Activated T-helper 2 cell treated with anti-CD3 and anti-CD28 coated beads, Interferon-gamma antibody, Interleukin-2, Interleukin-4, amounts not matched to agents 10 μg/mL and 5 μg/mL and 100 μg/mL, durations not matched to agents 14 hours and 24 hours and 36 hours (primary cell): ENCODE results near the gene EWSR1. TPM values are rescaled to one million over a fixed set of nuclear protein-coding genes. Genes with fewer than 3 reads are reported as not detected.

Experiments used
- DNase-seq: peaks from one replicate; pipeline ENCODE4 v3.0.0; 2021; ENCODE audit warnings: low spot score
- H3K27ac Mint-ChIP-seq: one replicate; pipeline ENCODE4 v1.8.0; 2021; ENCODE audit warnings: mixed read lengths
- H3K27me3 Mint-ChIP-seq: one replicate; pipeline ENCODE4 v1.8.0; 2021; ENCODE audit warnings: low read depth, mixed read lengths
- H3K36me3 Mint-ChIP-seq: one replicate; pipeline ENCODE4 v1.8.0; 2021; ENCODE audit warnings: low read depth, mixed read lengths
- H3K4me1 Mint-ChIP-seq: one replicate; pipeline ENCODE4 v1.8.0; 2021; ENCODE audit warnings: low read depth, mixed read lengths
- H3K4me3 Mint-ChIP-seq: one replicate; pipeline ENCODE4 v1.8.0; 2021; ENCODE audit warnings: low read depth, mild to moderate bottlenecking, moderate library complexity, mixed read lengths
- H3K9me3 Mint-ChIP-seq: one replicate; pipeline ENCODE4 v1.8.0; 2021; ENCODE audit warnings: mixed read lengths
- intact Hi-C: fragments of 100-400 bp; cut with micrococcal nuclease; formaldehyde crosslinking; loops from one replicate; pipeline ENCODE4 v1.15.1; 2023
- total RNA-seq: library from RNA; stranded (reverse); gene quantifications from 2 replicates; pipeline ENCODE4 v1.2.3, GENCODE V29; 2022

EWSR1 gene
- total RNA-seq, 1 donor from 2014 or later, result 436 TPM

DNA sequence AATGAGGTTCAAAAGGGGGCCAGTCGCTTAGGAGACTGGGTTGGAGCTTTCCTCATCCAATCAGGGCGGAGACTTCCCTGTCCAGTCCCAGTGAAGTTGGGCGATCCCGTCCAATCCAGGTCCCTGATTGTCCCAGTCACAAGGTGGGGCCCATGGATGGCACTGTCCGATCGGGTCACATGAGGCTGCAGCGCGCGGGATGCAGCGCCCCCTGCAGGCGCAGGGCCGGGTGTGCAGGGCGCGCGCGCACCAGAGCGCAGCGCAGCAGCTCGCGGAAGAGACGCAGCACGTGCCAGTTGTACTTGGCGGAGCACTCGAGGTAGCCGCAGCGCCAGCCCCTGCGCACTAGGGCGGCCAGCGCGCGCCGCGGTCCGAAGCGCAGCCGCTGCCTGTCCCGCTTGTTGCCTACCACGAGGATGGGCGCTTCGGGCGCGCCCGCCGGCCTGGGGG, 45.1 kb downstream of the EWSR1 start:
- intact Hi-C loops, result loop anchor here (5.0 kb wide), 1 partner anchor 41 kb away; no protein-coding TSS in a partner anchor
- Mint-ChIP-seq H3K4me1 (peaks cover 21% of the 10 kb centered on the region), H3K4me3 (no peak overlapping the region), H3K27ac (no peak overlapping the region), H3K27me3 (peaks cover 43% of the 10 kb centered on the region), H3K9me3 (no peaks in the 10 kb centered on the region), H3K36me3 (no peaks in the 10 kb centered on the region)
- no peak for DNase-seq

DNA sequence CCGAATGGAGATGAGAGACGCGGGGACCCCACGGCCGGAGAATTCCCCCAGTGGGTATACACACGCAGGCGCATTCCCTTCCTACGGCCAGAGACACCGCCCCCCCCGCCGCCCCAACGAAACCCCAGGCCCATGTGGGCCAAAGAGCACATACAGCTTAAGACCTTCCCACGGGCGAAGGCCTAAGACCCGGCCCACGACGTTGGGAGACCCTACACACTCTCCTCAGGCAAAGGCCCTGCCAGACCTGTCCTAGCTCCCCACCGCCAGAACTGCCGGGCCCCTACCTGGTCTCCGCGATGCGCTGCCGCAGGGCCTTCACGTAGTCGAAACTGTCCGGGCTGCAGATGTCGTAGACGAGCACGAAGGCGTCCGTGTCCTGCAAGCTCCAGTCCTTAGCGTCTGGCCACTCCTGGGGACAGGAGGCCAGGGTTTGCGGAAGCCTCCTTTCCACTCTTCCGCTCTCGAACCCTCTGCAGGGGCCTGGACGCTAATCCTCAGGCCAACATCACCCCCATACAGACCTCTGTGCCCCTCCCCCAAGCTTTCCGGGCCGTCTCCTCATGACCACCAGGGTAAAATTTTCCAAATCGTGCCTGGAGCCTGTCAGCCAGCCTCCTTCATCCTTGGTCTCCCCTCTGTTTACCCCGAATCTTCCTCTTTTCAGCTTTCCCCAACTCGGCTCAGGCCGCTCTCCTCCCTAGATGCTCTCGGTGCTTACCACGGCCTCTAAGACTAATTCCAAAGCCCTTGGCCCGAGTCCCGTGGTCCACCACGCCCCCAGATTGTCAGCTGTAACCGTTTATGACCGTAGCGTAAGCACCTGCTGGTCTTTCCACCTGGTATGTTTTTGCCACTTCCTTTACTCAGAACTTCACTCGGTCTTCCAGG, 45.8 kb downstream of the EWSR1 start:
- H3K27me3 Mint-ChIP-seq, result peaks cover 43% of the 10 kb centered on the region
- intact Hi-C loops, result loop anchor here (5.0 kb wide), 1 partner anchor 42 kb away; no protein-coding TSS in a partner anchor
- peaks cover 19% of the 10 kb centered on the region for H3K4me1 Mint-ChIP-seq
- no peaks in the 10 kb centered on the region for H3K9me3 Mint-ChIP-seq
- no peak overlapping the region for H3K4me3 Mint-ChIP-seq
- no peak for DNase-seq
- H3K27ac Mint-ChIP-seq, result no peak overlapping the region
- H3K36me3 Mint-ChIP-seq, result no peaks in the 10 kb centered on the region

DNA sequence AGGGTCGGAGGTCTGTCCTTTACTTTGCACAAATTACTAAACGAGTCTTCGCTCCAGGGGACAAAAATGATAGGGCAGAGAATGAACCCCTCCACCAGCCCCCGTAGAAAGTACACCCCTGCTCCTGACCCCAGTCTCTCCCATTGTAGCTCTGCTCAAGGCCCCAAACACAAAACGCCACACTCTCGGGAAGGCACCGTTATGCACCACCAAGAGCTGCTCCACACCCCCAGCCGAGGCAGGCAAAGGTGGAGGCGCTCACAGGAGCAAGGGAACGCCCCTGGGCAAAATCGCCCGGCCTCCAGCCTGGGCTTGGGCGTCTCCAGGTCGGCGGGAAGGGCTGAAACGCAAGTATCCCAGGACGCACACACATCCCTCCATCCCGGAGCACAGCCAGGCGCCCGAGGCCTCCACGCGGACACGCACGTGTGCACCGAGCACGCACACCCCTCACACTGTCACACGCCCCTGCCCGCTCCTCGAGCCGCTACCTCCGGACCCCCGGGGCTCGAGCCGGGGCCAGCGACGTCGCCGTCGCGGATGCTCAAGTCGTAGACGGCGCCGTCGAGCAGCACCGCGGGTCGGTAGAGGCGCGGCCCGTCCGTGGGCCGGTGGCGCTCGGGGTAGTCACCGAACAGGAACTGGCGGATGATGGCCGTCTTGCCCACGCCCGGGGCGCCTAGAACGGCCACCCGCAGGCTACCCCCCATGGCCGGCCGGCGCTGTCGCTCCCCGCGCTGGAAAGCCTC, 46.6 kb downstream of the EWSR1 start:
- Mint-ChIP-seq H3K4me1 (peaks cover 17% of the 10 kb centered on the region), H3K36me3 (no peaks in the 10 kb centered on the region), H3K27ac (no peak overlapping the region), H3K9me3 (no peaks in the 10 kb centered on the region), H3K4me3 (no peak overlapping the region), H3K27me3 (peaks cover 43% of the 10 kb centered on the region)
- intact Hi-C loops, result loop anchor here (5.0 kb wide), 1 partner anchor 42 kb away; no protein-coding TSS in a partner anchor
- no peak for DNase-seq

DNA sequence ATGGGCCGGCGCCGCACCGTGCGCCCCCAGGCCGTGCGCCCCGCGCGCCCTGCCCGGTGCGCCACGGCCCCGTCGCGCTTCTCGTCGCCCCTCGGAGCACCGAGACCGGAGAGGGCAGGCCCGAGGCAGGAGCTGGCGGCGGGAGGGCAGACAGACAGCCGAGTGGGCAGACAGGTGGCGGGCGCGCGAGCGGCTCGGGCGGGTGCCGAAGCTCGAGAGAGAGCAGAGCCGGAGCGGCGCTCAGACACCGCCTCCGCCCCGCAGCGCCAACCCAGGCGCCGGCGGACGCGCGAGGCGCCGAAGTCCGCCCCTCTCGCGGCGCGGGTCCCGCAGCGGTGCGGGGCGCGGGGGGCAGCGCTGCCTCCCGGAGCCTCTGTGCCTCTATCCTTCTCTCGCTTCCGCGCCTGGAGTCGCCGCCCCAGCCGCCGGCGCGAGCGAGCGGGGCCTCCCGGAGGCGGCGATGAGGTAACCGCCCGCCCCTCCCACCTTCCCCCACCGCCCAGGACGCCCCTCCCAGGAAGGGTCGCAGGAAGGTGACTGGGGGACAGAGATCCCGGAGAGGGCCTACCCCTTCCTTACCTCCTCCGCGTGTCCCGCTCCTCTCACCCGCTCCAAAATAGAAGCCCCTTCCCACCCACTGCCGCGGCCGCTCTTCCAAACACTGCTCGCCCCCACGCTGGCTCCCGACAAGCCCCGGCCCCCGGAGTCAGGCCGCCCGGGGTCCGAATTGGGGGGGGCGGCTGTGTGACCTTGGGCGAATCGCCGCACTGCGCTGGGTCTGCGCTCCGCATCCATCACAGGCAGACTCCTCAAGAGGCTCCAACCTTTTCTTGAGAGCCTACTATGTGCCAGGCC, 47.4 kb downstream of the EWSR1 start, which contains the start of gene RASL10A:
Gene RASL10A, minus strand, starts transcription at position 412 of the 855 bp plus-strand sequence. CDS start 451 bp downstream, outside the sequence.
- Mint-ChIP-seq H3K9me3 (no peaks in the 10 kb centered on the region), H3K4me1 (peaks cover 17% of the 10 kb centered on the region), H3K36me3 (no peaks in the 10 kb centered on the region), H3K27me3 (peaks cover 43% of the 10 kb centered on the region), H3K4me3 (peak within 1 kb of the TSS; percentile 31), H3K27ac (no peak within 1 kb of the TSS)
- DNase-seq, result no peak
- intact Hi-C loops, result no loop called here

DNA sequence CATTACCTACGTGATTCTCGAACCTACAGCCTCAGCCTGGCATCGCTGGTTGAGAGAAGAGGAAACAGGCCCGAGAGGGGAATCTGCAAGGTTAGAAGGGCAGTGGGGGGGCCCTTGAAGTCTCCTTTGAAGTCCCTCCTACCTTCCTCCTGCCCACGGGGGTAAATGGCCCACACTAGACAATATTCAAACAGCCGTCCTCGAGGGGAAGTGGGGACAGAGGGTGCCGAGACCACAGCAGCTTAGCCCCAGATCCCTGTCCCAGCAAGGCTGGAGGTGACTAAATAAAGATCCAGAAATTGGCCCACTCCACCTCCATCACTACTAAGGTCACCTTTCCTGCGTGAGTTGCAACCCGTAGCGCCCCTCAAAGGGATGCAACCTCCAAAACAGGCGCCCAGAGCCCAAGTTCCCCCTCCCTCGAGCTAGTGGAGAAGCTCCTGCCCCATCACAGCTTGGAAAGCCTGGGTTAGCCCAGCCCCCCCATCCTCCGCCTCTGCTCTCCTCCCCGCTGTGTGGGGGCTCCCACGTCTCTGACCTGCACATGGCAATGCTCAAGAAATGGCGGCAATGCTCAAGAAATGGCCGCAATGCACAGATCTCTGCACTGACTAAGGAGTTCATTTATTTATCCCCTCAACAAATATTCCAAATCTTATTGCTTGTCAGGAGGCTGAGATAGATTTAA, 48.2 kb downstream of the EWSR1 start:
- no peak for DNase-seq
- Mint-ChIP-seq H3K4me1 (peaks cover 13% of the 10 kb centered on the region), H3K27me3 (peaks cover 43% of the 10 kb centered on the region), H3K4me3 (peak overlapping the region; percentile 31), H3K9me3 (no peaks in the 10 kb centered on the region), H3K36me3 (no peaks in the 10 kb centered on the region), H3K27ac (no peak overlapping the region)
- intact Hi-C loops, result no loop called here

DNA sequence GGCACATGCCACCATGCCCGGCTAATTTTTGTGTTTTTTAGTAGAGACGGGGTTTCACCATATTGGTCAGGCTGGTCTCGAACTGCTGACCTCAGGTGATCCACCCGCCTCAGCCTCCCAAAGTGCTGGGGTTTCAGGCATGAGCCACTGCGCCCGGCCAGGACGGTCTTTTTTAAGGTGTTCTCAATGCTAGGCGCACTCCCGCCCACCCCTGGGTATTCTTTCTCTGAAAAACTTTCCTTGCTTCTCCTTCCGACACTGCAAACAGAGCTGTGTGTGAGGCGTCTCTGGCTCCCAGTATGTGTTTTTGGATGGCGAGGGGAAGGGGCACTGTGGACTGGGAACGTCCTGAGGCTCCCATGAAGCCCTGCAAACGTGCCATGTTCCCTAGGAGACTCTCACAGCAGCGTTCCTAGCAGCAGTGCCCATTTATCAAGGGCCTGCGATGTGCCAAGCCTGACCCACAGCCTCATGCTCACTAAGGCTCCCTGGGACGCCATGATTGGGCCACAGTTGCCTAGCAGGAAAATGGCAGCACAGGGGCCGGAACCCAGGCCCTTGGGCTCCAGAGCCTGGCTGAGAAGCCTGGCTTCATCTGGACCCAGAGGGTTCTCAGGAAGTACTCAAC, 49.9 kb downstream of the EWSR1 start:
- peaks cover 12% of the 10 kb centered on the region for H3K4me1 Mint-ChIP-seq
- no peak overlapping the region for H3K27ac Mint-ChIP-seq
- intact Hi-C loops, result no loop called here

DNA sequence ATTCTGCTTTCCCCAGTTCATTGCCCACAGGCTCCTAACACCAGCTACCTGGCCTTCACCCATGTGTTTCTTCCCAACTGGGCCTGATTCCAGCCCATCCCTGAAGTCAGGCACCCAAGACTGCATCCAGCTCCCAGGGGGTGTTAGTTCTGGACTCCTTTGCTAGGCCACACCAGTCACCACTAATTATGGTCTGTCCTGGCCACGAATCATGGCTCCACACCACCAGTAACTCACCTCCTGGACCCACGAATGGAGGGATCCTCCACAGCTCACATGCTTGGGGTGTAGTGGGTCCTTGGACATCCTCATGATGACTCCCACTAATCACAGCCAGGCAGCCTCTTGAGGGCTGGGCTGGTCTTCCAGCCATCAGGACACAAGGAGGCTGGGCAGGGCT, 51.0 kb downstream of the EWSR1 start:
- Mint-ChIP-seq H3K4me1 (peaks cover 5% of the 10 kb centered on the region), H3K27me3 (peaks cover 26% of the 10 kb centered on the region), H3K27ac (no peak overlapping the region), H3K4me3 (no peak overlapping the region), H3K9me3 (no peaks in the 10 kb centered on the region), H3K36me3 (no peaks in the 10 kb centered on the region)
- no peak for DNase-seq
- intact Hi-C loops, result no loop called here

More for the DNA sequence above, 49.9 kb downstream of the EWSR1 start:
- no peak overlapping the region for H3K4me3 Mint-ChIP-seq
- DNase-seq, result no peak
- no peaks in the 10 kb centered on the region for H3K9me3 Mint-ChIP-seq
- H3K36me3 Mint-ChIP-seq, result no peaks in the 10 kb centered on the region
- H3K27me3 Mint-ChIP-seq, result peaks cover 37% of the 10 kb centered on the region

DNA sequence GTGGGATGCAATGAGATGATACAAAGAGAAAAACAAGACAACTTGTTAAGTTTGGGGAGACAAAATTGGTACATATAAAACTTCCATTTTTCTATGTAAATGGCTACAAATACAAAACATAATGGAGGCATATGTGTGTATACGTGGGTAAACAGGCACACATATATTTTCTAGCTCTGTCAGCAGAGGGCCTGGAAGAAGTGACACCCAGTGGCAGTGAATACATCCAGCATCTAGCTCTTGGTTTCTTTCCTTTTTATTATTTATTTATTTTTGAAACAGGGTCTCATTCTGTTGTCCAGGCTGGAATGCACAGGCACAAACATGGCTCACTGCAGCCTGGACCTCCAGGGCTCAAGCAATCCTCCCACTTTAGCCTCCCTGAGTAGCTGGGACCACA, 52.5 kb downstream of the EWSR1 start:
- intact Hi-C loops, result no loop called here
- no peaks in the 10 kb centered on the region for H3K9me3 Mint-ChIP-seq
- no peak overlapping the region for H3K4me3 Mint-ChIP-seq
- H3K4me1 Mint-ChIP-seq, result no peaks in the 10 kb centered on the region
- peaks cover 18% of the 10 kb centered on the region for H3K27me3 Mint-ChIP-seq
- no peak for DNase-seq
- H3K36me3 Mint-ChIP-seq, result no peaks in the 10 kb centered on the region
- H3K27ac Mint-ChIP-seq, result no peak overlapping the region

DNA sequence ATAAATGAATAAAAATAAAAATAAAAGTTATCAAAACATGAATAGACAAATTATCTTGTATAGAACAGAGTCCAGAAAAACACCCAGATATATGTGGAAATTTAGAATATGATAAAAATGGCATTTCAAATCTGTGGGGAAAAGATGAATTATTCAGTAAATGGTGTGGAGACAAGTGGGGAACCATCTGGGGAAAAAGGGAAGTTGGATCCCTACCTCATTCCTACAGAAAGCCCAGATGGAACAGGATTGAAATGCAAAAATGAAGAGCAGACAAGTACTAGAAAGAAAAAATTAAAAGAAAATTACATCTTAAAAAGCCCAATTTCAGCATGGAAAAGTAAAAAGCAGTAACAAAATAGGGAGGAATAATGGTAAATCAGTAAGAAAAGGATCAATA, 55.6 kb downstream of the EWSR1 start:
- no peak for DNase-seq
- H3K4me1 Mint-ChIP-seq, result no peaks in the 10 kb centered on the region
- H3K4me3 Mint-ChIP-seq, result no peak overlapping the region
- H3K9me3 Mint-ChIP-seq, result no peaks in the 10 kb centered on the region
- no peaks in the 10 kb centered on the region for H3K27me3 Mint-ChIP-seq
- intact Hi-C loops, result no loop called here
- no peak overlapping the region for H3K27ac Mint-ChIP-seq
- H3K36me3 Mint-ChIP-seq, result peaks cover 6% of the 10 kb centered on the region

DNA sequence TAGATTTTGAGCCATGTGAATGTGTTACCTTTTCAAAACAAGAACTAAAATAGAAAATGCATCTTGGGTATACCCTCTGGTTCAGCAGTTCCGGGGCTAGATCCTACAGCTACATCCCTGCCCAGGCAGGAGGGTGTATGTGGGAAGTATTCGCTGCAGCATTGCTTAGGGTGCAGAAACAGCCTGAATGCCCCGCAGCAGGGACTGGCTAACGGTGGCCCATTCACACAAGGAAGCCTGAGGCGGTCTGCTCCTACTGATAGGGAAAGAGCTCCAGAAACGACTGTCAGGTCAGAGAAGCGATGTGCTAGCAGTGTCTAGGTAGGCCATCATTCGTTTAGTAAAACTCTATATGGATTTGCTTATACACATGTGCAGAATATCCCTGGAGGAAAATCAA, 57.3 kb downstream of the EWSR1 start:
- intact Hi-C loops, result no loop called here
- no peak overlapping the region for H3K27ac Mint-ChIP-seq
- peaks cover 10% of the 10 kb centered on the region for H3K36me3 Mint-ChIP-seq
- H3K4me3 Mint-ChIP-seq, result no peak overlapping the region
- no peaks in the 10 kb centered on the region for H3K4me1 Mint-ChIP-seq
- no peak for DNase-seq
- no peaks in the 10 kb centered on the region for H3K9me3 Mint-ChIP-seq
- no peaks in the 10 kb centered on the region for H3K27me3 Mint-ChIP-seq

DNA sequence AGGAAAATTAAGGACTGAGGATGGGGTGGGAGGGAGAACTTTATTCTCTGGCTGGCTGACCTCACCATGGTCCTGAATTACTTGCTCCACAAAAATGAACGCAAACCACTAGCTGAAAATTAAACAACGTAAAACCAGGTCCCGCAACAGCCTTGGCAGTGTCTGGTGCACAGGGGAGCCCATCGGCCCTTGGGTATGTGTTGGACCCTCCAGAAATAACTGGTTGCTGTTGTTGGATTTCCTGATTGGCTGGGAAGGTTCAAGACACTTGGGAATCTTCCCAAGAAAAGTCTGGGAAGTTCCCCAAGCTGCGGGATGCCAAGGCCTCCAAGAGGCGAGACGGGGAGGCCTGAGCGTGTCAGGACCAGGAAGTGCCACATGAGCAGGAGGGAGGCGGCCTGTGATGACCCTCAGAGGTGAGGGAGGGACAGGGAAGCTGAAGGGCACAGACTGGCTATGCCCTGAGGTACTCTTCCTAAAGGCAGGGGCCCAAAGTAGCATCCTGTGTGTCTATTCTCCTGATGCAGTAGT, 57.8 kb downstream of the EWSR1 start:
- Mint-ChIP-seq H3K27me3 (no peaks in the 10 kb centered on the region), H3K9me3 (no peaks in the 10 kb centered on the region), H3K27ac (no peak overlapping the region), H3K4me3 (no peak overlapping the region), H3K36me3 (peaks cover 11% of the 10 kb centered on the region), H3K4me1 (no peaks in the 10 kb centered on the region)
- intact Hi-C loops, result no loop called here
- DNase-seq, result no peak
